ENCODE data around the gene ZDHHC5. TPM values are rescaled to one million over a fixed set of nuclear protein-coding genes. Genes with fewer than 3 reads are reported as not detected.

Gene ZDHHC5, protein sequence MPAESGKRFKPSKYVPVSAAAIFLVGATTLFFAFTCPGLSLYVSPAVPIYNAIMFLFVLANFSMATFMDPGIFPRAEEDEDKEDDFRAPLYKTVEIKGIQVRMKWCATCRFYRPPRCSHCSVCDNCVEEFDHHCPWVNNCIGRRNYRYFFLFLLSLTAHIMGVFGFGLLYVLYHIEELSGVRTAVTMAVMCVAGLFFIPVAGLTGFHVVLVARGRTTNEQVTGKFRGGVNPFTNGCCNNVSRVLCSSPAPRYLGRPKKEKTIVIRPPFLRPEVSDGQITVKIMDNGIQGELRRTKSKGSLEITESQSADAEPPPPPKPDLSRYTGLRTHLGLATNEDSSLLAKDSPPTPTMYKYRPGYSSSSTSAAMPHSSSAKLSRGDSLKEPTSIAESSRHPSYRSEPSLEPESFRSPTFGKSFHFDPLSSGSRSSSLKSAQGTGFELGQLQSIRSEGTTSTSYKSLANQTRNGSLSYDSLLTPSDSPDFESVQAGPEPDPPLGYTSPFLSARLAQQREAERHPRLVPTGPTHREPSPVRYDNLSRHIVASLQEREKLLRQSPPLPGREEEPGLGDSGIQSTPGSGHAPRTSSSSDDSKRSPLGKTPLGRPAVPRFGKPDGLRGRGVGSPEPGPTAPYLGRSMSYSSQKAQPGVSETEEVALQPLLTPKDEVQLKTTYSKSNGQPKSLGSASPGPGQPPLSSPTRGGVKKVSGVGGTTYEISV
- total RNA-seq: 18.4 and 20.0 TPM in 2 replicates

GRCh38 chr11:57667736-57668433 lies at the start of gene ZDHHC5:
Gene ZDHHC5, plus strand, starts transcription at chr11:57668114. Its CDS starts 4,977 bp downstream, at chr11:57673091.

DNA sequence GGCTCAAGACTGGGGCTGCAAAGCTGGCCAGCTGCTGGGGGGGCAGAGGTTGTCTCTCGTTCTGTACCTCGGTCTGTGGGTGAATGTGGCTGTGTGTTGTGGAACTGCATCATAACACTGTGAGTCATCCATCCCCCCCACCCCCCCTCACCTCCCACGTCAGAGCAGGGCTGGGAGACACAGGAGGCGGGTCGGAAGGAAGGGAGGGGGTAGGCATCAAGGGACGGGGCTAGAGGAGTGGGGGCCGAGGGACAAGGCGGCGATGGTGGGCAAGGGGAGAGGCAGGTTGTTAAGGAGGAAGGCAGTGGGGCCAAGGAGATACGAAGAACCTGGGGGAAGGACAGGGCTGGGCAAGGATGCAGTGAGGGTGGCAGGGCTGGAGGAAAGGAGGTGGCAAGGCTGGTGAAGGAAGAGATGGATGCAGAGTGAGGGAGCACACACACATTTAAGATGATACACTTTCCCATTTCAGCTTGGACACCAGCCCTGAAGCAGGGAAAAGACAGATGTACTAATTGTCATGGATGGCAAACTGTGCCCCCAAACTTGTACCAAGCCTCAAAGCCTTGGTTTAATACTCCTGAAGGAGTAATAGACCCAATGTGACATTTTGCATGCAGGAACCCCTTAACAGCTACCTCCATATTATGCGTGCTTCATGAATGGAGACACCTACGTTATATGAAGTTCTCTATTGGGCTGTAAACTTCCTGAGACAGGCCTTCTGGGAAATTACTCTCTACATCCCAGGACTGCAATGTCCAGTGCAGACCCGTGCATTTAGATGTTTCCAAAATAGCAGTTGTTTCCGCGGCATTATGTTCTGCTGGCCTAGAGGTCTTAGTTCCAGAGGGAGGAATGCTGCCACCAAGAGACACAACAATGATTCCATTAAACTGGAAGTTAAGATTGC lies 17.8 kb upstream of the ZDHHC5 start, which contains the start of gene YPEL4:
YPEL4 (minus strand) TSS at position 87 of the 913 bp plus-strand sequence. CDS start 2,805 bp downstream, outside the sequence.

DNA sequence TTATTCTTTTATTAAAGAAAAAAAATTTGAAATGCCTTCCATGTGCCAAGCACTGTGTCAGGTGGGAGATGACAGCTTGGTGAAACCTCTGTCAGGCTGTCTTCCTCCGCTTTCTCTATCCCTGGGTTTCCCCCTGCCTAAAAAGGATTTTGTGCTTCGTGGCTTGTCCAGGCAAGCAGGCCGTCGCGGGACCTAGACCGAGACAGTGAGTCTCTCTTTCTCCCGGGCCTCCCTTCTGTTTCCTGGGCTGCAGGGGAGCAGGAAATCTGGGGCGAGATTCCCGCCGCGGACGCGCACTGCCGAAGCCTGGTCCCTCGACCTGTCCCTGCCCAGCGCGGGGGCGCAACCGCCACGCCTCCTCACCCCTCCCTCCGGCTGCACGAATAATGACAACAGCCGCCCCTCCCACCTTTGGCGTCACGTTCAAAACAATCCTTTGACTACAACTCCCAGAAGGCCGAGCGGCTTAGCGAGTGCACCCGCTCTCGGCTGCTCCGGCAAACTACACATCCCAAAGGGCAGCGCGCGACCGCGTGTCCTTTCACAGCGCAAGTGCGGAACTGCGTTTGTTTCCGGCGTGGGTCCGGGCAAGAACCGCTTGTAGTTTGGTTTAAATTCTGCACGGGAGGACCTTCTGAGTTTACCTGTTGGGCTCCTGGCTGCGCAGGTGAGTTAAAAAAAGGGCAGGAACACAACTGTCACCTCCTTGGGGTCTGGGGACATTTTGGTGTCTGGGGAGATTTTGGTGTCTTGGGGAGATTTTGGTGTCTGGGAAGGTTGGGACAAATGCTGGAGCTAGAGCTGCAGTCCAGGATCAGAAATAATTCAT lies 10.5 kb upstream of the ZDHHC5 start, which contains the start of gene CLP1:
CLP1 (plus strand) TSS at position 569 of the 829 bp plus-strand sequence. CDS start 1,715 bp downstream, outside the sequence.

DNA sequence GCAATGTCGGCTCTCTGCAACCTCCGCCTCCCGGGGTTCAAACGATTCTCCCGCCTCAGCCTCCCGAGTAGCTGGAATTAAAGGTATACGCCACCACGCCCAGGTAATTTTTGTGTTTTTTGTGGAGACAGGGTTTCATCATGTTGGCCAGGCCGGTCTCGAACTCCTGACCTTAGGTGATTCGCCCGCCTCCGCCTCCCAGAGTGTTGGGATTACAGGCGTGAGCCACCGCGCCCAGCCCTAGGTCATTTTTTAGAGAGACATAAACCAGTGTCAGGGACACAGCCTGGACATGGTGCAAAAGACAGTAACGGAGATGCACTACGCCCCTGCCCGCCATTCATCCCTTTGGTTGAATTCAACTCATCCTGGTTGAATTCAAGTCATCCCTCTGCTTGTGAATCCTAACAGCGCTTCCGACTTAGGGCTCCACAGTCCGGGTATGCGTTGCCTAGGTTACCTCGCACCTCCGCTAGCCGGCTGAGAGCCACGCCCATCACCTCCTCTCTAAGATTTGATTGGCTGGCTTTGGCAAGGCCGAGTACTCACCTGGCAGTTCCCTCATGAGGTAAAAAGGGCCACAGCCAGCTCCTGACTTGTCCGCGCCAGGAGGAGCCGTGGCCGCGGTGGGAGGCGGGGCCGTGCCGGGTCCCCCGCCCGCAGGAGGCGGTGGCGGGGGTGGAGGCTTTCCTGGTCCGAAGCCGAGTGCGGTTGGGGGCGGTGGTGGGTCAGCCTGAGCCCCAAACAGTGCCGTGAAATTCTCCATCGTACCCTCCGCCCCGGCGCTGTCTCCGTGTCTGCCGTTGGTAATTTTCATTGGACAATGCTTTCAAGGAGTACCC lies 43.7 kb downstream of the ZDHHC5 start, which contains the start of gene MED19:
MED19 (minus strand) TSS at position 802 of the 842 bp plus-strand sequence; CDS start at position 766, 36 bp downstream.

DNA sequence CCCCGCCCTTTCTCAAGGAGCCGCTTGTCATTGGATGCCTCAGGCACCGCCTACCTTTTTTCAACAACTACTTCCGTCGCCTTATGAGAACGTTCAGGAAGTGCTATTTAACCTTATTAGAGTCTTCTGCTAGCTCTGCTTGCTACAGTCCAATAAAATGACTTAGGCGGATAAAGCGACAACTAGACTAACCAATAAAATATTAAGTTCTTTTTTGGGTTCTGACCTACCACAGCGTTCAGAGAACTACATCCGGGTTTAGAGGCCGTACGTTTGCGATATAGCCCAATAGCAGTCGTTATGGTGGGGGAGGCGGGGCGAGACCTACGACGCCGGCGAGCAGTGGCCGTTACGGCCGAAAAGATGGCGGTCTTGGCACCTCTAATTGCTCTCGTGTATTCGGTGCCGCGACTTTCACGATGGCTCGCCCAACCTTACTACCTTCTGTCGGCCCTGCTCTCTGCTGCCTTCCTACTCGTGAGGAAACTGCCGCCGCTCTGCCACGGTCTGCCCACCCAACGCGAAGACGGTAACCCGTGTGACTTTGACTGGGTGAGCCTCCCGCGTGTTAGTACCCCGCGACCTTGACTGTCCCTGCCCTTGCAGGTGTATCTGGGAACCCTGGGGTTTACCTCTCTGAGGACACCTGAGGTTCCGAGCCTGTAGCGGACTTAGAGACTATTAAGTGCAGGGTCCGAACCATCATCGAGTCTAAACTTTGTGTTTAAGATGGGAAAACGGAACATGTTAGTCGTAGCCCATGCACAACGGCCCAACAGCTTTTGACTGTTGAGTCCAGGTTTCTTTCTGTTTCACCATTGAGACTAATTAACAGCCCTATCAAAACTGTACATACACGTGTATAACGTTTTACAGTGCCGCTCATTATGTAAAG lies 44.6 kb downstream of the ZDHHC5 start, which contains the start of gene TMX2:
TMX2 (plus strand) TSS at position 338 of the 895 bp plus-strand sequence; CDS start at position 364, 26 bp downstream.

DNA sequence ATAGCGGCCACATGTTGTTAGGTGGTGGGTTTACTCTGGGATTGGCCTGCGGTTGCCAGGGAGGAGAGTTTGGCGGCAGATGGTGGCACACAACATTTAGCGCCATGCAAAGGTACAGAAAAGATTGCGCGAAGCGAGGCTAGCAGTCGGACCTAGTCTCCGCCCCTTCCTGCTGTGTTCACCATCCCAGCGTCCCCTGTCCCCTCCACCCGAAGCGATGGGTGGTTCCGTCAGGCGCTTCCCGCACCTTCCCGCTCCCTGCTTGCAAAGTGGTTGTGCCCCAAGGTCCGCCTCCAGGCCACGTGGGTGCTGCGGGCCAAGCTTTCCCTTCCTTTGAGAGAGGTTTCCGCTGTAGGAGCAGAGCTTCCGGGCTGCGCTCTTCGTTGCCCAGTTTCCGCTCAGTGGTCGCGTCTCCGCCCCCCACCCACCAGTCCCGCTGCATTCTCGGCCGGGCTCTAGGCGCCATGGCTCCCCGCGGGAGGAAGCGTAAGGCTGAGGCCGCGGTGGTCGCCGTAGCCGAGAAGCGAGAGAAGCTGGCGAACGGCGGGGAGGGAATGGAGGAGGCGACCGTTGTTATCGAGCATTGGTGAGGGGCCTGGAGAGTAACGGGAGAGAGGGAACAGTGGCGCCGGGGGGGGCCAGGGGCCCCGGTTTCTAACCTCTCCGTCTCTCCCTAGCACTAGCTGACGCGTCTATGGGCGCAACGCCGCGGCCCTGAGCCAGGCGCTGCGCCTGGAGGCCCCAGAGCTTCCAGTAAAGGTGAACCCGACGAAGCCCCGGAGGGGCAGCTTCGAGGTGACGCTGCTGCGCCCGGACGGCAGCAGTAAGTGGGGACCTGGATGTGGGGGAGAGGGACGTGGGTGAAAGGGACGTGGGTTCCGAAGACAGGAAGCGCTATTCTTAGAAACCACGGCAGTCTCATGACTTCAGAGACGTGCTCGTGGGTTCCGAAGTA lies 73.5 kb downstream of the ZDHHC5 start, which contains the start of gene SELENOH:
SELENOH (plus strand) TSS at position 360 of the 955 bp plus-strand sequence; CDS start at position 465, 105 bp downstream.

Other genes starting within 250 kb of the ZDHHC5 start
- 13.1 and 20.6 TPM in 2 replicates for gene SLC43A3, start 241.0 kb upstream of the ZDHHC5 start, total RNA-seq
- gene RTN4RL2, start 207.6 kb upstream of the ZDHHC5 start, total RNA-seq: under 0.01 TPM in 2 replicates
- 12.0 and 26.4 TPM in 2 replicates for gene SLC43A1, start 152.4 kb upstream of the ZDHHC5 start, total RNA-seq
- gene TIMM10, start 137.4 kb upstream of the ZDHHC5 start, total RNA-seq: 47.3 and 55.0 TPM in 2 replicates
- gene SMTNL1, start 130.5 kb upstream of the ZDHHC5 start, total RNA-seq: not detected in 2 replicates
- gene UBE2L6, start 100.4 kb upstream of the ZDHHC5 start, total RNA-seq: 63.2 and 73.2 TPM in 2 replicates
- gene SERPING1, start 70.4 kb upstream of the ZDHHC5 start, total RNA-seq: 5.5 and 7.6 TPM in 2 replicates
- 2.2 and 4.7 TPM in 2 replicates for gene YPEL4, start 18.2 kb upstream of the ZDHHC5 start, total RNA-seq
- gene CLP1, start 10.4 kb upstream of the ZDHHC5 start, total RNA-seq: 13.4 and 17.8 TPM in 2 replicates
- 10.6 and 13.4 TPM in 2 replicates for gene MED19, start 44.1 kb downstream of the ZDHHC5 start, total RNA-seq
- 35.3 and 39.4 TPM in 2 replicates for gene TMX2, start 44.5 kb downstream of the ZDHHC5 start, total RNA-seq
- gene SELENOH, start 73.4 kb downstream of the ZDHHC5 start, total RNA-seq: 50.1 and 88.9 TPM in 2 replicates
- not detected in 2 replicates for gene BTBD18, start 83.7 kb downstream of the ZDHHC5 start, total RNA-seq
- 75.2 and 91.6 TPM in 2 replicates for gene CTNND1, start 93.7 kb downstream of the ZDHHC5 start, total RNA-seq

Data from bronchial smooth muscle cell (primary cell).